DMS153 treated with DMSO at 0.1 percent for 48 hours (cell line): Measurements from ENCODE around the gene SDF2L1.
"Not testable (repeated sequence)": the region's sequence is repeated elsewhere in the genome, so short reads cannot be mapped to it uniquely, and the experiment has no call there.

Source experiments
- DNase-seq: peaks from one replicate; lab custom pipeline; 2025; ENCODE audit not compliant: unreplicated experiment; lab: John Stamatoyannopoulos, UW

Gene SDF2L1

DNA sequence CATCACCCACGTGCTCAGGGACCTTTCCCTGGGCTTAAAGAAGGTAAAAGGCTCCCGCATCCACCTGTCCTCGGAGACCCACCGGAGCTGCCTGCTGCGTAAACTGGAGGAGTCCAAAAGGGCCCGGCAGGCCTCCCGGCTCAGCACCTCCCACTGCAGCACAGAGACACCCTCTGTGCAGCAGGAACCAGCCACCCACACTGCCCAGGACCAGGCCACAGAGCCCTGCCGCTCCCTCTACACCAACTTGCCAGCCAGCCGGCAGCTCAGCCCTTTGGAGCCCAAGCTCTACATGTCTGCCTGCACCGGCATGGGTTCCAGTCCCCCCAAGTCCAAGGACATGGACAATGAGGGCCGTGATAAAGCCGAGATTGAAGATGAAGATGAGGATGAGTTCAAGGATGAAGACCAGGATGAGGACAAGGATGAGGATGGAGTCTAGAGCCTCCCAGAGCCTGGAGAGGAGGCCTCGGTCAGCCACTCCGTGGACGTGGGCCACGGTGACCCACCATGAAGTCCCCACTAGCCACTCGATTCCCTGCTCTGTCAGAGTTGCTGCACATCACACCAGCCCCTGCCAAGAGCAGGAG lies 5.4 kb upstream of the SDF2L1 start:
- DNase-seq, result no peak

GRCh38 chr22:21637450-21637849 lies 4.7 kb upstream of the SDF2L1 start:
- DNase-seq, result not testable (repeated sequence)

DNA sequence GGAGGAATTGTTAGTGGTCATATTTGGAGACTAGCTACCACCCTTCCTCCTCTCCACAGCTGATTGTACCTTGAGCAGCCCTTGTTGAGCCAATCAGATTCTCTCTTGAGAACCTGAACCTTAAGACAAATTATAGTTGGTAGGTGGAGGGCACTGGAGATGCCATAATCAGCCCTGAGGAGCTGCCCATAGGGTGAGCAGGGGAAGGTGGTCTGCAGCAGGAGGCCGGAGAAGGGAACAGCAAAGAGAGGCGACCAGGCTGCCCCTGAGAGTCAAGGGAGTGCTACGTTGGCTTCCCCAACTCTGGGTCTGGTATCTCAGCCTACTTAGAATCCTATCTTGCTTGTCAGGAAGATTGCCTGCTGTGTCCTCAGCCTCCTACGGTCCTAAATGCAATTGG lies 2.7 kb upstream of the SDF2L1 start:
- DNase-seq, result no peak

DNA sequence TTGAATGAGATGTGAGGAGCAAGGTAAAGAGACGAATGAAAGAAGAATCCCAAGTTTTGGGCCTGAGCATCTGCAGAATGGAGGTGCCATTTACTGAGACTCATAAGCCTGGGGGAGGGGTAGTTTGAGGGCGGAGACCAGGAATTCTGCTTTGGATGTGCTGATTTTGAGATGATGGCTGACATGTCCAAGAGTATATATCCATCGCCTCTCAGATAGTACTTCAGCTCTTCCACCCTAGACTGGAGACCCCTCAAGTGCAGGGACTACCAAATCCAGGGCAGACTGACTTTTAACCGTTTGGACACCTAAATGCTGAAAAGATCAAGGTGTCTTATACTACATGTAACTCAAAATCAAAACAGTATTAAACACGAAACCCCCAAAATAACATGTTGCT lies 1.3 kb upstream of the SDF2L1 start:
- DNase-seq, result no peak

GRCh38 chr22:21641417-21641788 lies 699 bp upstream of the SDF2L1 start:
- peak; percentile 12 for DNase-seq

GRCh38 chr22:21642584-21643448 lies 714 bp downstream of the SDF2L1 start:
- DNase-seq, result peak; percentile 61

DNA sequence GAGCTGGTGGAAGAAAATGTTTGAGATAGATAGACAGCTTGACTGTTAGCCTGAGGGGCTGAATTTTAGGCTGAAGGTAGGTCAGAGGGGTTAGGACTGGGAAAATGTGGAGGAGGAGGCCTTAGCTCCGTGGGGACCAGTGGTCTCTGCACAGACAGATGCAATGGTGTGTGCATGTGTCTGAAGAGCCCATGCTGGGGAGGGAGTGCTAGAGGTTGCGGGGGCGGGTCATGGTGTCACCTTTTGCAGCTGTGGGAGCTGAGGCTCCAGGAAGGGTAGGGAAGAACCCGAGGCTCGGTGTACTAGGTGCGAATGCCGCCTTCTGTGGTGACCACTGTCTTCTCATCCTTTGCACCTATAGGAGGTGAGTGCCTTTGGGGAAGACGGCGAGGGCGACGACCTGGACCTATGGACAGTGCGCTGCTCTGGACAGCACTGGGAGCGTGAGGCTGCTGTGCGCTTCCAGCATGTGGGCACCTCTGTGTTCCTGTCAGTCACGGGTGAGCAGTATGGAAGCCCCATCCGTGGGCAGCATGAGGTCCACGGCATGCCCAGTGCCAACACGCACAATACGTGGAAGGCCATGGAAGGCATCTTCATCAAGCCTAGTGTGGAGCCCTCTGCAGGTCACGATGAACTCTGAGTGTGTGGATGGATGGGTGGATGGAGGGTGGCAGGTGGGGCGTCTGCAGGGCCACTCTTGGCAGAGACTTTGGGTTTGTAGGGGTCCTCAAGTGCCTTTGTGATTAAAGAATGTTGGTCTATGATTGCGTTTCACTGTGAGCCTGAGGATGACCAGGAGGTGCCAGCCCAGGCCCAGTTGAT lies 1.6 kb downstream of the SDF2L1 start:
- DNase-seq, result no peak

GRCh38 chr22:21645513-21645912 lies 3.4 kb downstream of the SDF2L1 start:
- DNase-seq, result not testable (repeated sequence)

GRCh38 chr22:21646608-21647590 lies 4.8 kb downstream of the SDF2L1 start:
- DNase-seq, result peak; percentile 69

GRCh38 chr22:21650280-21650679 lies 8.2 kb downstream of the SDF2L1 start:
- DNase-seq, result no peak

GRCh38 chr22:21650823-21651520 lies 8.9 kb downstream of the SDF2L1 start:
- peak; percentile 28 for DNase-seq

GRCh38 chr22:21651521-21652009 lies 9.5 kb downstream of the SDF2L1 start:
- no peak for DNase-seq

DNA sequence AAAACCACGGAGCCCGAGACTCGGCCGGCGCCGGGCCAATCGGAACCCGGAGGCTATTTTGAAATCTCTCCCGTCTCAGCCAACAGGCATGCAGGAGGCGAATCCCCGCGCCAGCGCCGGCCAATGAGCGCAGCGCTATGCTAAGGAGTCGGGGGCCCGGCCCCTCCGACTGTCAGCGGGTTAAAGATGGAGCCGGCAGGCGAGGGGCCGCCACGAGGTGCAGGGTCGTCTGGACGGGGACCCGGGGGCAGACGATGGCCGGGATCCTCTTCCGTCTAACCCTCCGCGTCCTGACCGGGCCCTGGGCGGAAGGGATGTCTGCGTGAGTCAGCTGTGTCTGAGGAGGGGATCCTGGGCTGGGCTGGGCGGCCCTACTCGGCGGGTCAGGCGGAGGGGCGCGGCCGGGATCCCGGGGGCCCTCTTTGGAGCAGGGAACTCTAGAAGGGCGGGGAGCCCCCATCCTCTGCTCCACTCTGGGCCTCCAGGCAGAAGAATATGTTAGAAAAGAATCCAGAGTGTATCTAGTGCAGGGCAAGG lies 10.0 kb downstream of the SDF2L1 start:
- peak; percentile 82 for DNase-seq

GRCh38 chr22:21652547-21653545 lies 10.7 kb downstream of the SDF2L1 start:
- DNase-seq, result no peak

DNA sequence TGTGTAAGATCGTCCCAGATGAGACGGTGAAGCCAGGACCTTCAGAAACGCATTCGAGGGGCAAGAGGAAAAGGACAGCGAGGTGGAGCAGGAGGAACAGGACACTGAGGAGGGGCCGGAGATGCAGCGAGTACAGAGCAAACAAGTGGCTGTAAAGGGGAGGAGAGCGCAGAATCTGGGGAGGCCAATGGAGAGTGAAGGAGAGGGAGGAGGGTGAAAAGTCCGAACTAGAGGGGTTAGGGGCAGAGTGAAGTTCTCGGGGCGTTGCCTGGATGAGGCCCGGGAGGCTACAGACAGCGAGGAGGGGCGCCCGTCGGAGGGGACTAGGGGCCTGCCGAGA lies 14.9 kb downstream of the SDF2L1 start:
- no peak for DNase-seq

DNA sequence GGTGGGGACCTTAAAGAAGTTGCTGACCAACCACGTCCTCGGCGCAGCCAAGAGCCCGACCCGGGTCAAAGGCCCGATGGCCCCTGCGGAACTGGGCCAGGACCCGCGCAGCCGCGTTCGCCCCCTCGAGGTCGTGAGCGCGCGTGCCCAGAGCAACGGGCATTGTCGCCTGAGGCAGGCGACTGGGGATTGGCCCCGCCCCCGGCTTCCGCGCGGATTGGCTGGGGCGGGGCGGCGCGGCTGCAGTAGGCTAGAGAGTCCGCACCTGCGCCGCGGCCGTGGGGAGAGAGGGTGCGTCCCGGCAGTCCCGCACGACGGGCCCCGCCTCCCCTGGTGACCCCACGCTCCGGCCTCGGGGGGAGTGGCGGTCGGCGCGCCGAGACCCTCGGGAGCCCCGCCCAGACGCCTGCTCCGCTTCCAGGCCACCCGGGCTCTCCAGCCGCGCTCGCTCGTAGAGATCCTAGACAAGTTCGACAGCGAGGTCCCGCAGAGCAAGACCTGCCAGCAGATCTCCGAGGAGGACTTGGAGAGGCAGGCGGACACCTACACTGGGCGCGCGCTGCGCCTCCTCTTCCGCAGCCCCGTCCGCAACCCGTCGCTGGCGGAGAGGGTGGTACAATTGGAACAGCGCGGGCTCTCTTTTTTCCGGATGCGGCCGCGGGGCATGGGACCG lies 15.4 kb downstream of the SDF2L1 start:
- peak; percentile 86 for DNase-seq

DNA sequence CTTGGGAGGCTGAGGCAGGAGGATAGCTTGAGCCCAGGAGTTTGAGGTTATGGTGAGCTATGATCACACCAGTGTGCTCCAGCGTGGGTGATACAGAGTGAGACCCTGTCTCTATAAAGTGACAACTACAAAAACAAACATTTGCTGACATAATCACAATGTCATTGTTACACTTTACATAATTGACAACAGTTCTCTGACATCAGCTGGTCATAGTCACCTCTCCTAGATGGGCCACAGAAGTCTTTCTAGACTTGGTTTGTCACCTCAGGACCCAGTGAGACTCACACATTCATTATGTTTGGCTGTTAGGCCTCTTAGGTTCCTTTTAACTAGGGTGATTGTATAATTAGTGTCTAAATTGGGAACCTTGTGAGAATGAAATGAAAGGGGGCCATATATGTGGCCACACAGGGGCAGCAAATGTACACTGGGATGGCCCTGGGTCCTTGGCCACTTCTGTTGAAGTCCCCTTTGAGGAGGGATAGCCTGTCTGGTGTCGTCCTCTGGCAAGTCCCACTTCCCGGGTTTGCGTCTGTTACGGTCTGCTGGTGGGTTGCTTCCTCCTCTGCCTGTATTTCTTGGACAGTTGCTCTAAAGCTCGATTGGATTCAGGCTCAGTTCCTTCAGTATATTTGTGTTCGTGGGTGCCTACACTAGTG lies 17.9 kb downstream of the SDF2L1 start:
- DNase-seq, result no peak
